AG10803 (cell line): ENCODE measurements around the gene ZNF543.
A peak's percentile ranks its signal among the peaks of the same experiment; 100 is the strongest.

ENCODE experiments used
- DNase-seq: peaks from one replicate; pipeline ENCODE4 v3.0.0; 2010; ENCODE audit warnings: low read depth
- H3K4me3 ChIP-seq: 2 replicates; pipeline ENCODE4 v1.5.1; 2011; ENCODE audit warnings: mild to moderate bottlenecking, low read length, control low read depth
- CTCF ChIP-seq: conservative IDR thresholded peaks from 2 replicates; pipeline ENCODE4 v1.5.1; 2011; ENCODE audit warnings: mild to moderate bottlenecking, low read length, control low read depth, inconsistent platforms

Gene ZNF543

DNA sequence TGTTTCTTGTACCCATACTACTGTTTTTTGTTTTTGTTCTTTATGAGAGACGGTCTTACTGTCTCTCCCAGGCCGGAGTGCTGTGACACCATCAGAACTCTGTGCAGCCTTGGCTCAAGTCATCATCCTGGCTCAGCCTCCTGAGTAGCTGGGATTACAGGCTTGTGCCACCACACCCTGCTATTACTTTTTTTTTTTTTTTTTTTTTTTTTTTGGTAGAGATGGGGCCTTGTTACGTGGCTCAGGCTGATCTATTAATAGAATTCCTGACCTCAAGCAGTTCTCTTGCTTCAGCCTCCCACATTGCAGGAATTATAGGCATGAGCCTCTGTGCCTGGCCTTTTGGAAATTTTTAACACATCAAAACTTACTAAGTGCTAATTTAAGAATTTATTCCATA, 27.9 kb downstream of the ZNF543 start:
- no peak overlapping the region for H3K4me3 ChIP-seq
- no peak for TF ChIP-seq CTCF
- DNase-seq: peak; percentile 81

GRCh38 chr19:57350877-57351805, 30.9 kb downstream of the ZNF543 start, which contains the start of gene ZNF304:
Gene ZNF304, plus strand, starts transcription at chr19:57351271. Its CDS starts 394 bp downstream, at chr19:57351665.
- TF ChIP-seq CTCF: 0 out of 2 replicates have a peak, but pooled peaks have one; percentile 0
- DNase-seq: peak; percentile 93
- peak within 1 kb of the TSS; percentile 98 for H3K4me3 ChIP-seq

- H3K4me3 ChIP-seq: peak overlapping the region; percentile 98
- DNase-seq: peak; percentile 8
- TF ChIP-seq CTCF: no peak
These were observed 31.6 kb downstream of the ZNF543 start for GRCh38 chr19:57351867-57352266.

DNA sequence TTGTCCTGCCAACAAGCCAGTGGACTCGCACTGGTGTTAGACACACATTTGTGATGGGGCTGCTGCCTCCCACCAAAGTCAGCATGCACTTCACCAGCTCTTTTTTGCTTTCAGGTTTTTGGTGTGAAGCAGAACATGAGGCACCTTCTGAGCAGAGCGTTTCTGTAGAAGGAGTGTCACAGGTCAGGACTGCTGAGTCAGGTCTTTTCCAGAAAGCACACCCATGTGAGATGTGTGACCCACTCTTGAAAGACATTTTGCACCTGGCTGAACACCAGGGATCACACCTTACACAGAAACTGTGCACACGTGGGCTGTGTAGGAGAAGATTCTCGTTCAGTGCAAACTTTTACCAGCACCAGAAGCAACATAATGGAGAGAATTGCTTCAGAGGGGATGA, 35.6 kb downstream of the ZNF543 start:
- TF ChIP-seq CTCF: no peak
- DNase-seq: no peak
- H3K4me3 ChIP-seq: no peak overlapping the region

DNA sequence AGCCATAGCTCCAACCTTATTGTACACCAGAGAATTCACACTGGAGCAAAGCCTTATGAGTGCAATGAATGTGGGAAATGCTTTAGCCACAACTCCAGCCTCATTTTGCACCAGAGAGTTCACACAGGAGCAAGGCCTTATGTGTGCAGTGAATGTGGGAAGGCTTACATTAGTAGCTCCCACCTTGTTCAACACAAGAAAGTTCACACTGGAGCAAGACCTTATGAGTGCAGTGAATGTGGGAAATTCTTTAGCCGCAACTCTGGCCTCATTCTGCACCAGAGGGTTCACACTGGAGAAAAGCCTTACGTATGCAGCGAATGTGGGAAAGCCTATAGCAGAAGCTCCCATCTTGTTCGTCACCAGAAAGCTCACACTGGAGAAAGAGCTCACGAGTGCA, 37.1 kb downstream of the ZNF543 start:
- no peak for DNase-seq
- TF ChIP-seq CTCF: no peak
- no peak overlapping the region for H3K4me3 ChIP-seq

GRCh38 chr19:57359300-57359699, 39.0 kb downstream of the ZNF543 start:
- no peak for DNase-seq
- H3K4me3 ChIP-seq: no peak overlapping the region
- no peak for TF ChIP-seq CTCF

DNA sequence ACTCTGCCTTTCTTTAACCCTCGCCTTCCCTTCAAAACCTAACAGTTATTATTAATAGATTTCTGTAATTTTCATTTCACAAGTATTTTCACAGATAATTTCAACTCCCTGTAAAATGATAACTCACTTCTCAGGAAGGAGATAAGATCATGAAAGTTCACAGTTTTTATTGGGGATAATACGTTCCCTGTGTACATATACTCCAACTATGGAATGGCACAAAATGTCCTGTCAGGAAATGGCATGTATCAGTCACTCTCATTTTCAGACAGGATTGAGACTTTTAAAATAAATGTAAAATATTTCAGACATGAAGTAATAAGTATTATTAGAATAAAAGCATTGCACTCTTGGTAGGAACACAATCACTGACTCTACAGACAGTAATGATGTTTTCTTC, 42.1 kb downstream of the ZNF543 start:
- peak overlapping the region; percentile 66 for H3K4me3 ChIP-seq

More for the DNA sequence above, 42.1 kb downstream of the ZNF543 start:
- no peak for TF ChIP-seq CTCF
- no peak for DNase-seq
